Neural progenitor cell (in vitro differentiated cells): ENCODE results near the gene TMEM214.

Experiments
- CTCF ChIP-seq: fragments of 200-600 bp; sonication (generic); IDR thresholded peaks from 2 replicates; pipeline ENCODE4 v1.5.1; 2017; ENCODE audit warnings: antibody characterized with exemption, mild to moderate bottlenecking
- EZH2 ChIP-seq: fragments of 200-600 bp; sonication (generic); IDR thresholded peaks from 2 replicates; pipeline ENCODE4 v1.6.1; 2017; ENCODE audit warnings: antibody characterized with exemption, mild to moderate bottlenecking, moderate library complexity
- EZH2phosphoT487 ChIP-seq: fragments of 200-600 bp; sonication (generic); IDR thresholded peaks from 2 replicates; pipeline ENCODE4 v1.6.1; 2017; ENCODE audit warnings: antibody characterized with exemption

DNA sequence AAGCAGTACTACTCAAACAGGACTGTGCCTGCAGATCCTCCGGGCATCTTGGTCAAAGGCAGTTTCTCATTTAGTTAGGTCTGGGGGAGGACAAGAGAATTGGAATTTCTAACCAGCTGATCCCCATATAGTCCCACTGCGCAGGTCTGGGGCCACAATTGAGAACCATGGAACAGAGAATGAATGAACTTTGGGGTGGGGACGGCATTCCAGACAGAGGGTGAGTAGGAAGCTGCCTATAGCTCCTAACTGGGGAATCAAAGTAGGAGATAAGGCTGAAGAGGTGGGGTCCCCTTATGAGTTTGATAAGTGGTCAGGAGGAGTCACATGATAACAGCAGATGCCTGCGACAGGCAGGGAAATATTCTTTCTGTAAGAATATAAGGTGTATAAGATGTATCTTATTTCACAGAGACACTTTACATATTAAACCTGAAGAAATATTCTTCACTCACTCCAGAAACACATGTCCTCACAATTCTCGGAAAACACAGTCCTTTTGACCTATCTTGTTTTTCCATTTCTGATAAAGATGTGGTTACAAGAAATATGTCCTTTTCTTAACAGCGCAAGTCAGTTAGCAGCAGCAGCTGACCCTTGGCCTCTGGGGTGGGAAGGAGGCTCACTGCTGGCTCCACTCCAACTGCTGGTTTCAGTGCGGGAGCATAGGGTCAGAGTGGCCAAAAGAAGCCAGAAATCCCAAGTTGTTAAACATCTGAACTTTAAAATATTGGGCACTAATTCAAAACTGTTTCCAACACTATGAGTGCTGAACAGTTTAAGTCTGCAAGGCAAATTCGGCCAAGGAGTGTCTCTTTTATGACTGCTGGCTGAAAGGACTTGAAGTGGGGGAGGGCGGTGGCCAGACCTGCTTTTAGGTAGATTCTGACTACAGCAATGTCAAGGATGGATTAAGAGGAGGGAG is 12.6 kb upstream of the TMEM214 start:
- TF ChIP-seq CTCF (no peak), EZH2 (no peak), EZH2phosphoT487 (no peak)
